Fibroblast of skin of right biceps (primary cell): ENCODE measurements around the gene ERBB2.
A peak's percentile ranks its signal among the peaks of the same experiment; 100 is the strongest.
"Not testable (repeated sequence)": the region's sequence is repeated elsewhere in the genome, so short reads cannot be mapped to it uniquely, and the experiment has no call there.

Experiments used
- DNase-seq: peaks from one replicate; pipeline ENCODE4 v3.0.0-alpha.2; 2013

ERBB2 gene

DNA sequence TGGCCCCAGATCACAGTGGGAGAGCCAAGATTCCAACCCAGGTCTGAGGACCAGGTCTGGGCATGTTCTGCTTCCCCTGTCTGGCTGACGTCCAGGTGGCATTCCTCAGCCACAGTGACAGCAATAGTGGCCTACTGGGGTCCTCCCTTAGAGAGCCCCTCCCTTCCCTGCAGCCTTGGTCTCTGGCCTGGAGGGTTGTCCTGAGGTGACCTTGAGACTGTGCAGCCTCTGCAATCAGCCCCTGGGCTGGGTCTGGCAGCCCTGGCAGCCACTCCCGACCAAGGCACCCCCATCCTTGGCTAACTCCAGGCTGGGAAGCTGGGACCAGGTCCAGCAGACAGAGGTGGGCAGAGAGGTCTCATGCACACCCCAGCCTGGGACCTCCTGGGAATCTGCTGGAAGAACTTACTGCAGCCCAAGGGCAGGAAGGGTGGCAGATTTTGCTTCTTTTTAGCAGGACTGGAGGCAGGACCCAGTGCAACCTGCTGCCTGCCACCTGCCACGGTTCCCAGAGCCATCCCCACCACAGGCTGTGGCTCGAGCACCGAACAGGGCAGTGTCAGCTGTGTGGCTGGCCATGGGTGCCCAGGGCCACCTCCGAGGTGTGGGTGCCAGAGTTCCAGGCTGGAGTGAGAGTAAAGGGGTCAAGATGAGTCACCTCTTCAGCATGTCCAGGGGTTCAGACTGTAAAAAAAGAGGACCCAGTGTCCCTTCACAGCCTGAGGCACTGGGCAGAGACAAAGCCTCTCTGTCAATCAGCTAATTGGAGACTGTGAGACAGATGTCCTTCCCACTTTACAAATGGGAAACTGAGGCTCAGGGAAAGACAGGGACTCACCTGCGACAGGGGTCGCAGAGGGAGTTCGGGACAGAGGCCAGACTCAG, 50.5 kb downstream of the ERBB2 start:
- no peak for DNase-seq

DNA sequence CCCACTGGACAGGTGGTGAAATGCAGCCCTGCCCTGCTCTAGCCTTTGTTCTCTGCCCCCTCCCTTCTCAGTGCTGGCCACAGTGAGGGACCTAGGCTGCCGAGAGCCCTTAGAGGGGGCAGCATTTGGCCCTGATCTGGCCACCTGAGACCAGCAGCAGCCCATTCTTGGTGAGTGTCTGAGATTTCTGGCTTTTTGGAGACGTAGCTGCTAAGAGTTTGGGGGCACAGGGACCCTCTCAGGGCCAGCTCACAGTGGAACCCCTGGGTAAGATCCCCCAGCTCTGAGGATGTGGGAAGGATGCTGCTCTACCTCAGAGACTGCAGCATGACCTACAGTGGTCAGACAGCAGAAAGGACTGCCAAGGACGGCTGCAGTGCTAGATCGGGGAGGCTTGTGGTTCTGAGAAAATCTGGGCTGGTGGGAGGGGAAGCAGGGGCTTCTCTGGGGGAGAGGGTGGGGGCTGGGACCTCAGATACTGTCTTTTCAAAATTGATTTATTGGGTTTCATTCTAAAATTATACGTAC, 51.2 kb downstream of the ERBB2 start:
- DNase-seq = no peak

DNA sequence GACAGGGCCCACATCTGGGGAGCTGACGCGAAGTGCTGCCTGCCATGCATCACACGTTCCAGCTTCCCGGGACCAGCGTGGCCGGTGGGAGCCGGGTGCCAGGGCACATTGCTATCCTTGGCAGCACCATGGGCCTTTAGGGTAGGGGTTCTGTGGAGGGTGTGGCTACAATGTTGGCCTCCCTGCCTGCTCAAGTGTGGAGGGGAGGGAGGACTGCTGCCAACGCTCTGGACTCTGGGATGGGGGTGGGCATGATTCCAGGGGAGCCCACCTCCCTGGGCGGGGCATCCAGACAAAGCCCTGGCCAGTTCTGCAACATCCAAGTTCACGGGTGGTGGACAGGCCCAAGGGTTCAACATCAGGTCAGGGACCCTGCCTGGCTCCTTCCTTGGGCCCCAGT, 51.8 kb downstream of the ERBB2 start:
- no peak for DNase-seq

GRCh38 chr17:39752241-39752881, 52.5 kb downstream of the ERBB2 start:
- no peak for DNase-seq

- DNase-seq = peak; percentile 41
These were observed 53.8 kb downstream of the ERBB2 start for GRCh38 chr17:39753514-39754160.

DNA sequence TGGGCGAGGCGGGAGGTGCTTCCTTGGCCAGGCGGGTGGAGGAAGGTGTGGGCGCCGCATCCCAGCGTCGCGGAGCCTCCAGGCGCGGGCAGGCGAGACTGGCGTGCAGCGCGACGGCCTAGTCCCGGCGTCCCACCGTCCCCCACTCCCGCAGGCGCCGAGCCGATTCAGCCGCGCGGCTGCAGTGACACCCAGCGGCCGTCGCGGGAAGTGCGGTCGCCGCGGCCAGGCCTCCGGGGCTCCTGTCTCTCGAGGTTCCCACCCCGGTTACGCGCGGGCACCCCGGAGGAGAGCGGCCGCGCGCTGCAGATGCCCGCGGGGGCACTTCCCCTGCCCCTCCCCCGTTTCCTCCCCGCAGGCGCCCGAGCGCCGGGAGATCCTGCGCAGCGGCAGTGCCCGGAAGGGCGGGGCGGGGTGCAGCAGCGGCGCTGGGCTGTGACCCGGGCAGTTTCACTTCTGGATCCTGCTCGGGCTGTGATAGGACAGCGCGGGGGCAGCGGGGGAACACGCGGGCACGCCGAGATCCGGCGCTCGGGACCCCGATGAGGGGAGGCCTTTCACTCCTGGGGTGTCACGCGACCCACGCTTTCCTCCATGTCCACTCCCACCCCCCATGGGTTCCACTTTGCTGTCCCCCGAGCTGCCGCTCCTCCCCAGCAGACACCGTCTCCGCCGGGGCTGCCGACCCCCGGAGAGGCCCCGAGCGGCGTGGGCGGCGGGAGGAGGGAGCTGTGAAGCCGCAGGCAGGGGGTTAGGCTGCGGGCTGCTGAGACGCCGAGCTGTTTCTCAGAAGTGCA, 54.5 kb downstream of the ERBB2 start:
- DNase-seq = peak; percentile 85

DNA sequence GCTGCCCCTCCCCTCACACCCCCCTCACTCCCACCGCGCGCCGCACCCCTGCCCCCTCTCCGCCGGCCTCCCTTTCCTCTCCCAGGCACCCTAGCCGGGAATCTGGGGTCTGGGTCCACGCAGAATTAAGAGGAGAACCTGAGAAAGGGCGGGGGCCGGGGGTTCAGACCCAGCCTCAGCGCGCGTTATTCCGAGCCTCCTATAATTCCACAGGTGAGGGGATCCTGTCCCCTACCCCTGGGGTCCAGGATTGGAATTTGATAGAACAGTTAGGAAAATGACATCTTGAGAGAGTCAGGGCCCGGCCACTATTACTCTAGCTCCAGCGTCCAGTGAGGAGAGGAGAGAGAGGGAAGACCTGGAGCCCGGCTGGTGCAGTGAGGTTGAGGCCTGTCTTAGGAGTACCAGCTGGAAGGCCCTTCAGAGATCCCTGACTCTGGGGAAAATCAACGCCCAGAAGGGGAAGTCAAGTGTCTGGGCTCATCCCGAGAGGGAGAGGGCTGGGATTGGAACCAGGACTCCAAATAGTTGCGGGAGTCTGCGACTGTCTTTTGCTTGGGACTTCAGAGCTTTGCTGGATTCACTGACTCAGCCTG, 55.2 kb downstream of the ERBB2 start:
- no peak for DNase-seq

DNA sequence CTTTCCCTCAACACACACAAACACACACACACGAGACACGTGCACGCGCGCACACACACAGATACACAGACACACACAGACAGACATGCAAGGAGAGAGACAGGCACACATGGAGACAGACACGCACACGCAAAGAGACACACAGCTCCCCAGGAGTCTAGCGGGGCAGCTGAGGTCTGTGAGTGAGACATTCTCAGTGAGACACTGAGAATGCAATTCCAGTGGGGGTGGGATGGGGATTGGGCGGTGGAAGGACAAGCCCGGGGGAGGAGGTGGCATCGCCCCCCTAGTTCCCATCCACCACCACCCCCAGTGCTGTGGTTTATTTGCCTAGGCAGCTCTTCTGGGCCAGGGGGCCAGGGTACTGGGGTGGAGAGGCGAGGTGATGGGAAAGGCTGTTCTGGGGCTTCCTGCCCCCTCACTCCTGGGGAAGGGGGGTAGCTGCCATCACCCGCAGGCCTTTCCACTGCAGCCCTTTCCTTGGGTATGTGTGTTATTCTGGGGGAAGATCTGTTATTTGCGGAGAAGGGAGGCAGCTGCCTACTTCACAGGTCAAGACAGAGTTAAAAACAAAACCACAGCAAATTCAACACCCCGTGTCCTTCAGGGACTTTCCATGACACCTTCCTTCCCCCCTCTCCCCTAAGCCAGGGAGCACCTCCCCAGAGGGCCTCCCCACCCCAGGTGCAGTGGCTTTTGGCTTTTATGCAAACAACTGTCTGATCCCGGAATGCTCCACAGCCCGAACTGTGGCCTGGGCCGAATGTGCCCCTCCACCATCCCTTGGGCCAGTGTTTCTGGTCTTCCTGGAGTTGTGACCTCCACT, 55.9 kb downstream of the ERBB2 start:
- peak; percentile 74 for DNase-seq

- DNase-seq = no peak
These were observed 56.7 kb downstream of the ERBB2 start for GRCh38 chr17:39756380-39757079.

DNA sequence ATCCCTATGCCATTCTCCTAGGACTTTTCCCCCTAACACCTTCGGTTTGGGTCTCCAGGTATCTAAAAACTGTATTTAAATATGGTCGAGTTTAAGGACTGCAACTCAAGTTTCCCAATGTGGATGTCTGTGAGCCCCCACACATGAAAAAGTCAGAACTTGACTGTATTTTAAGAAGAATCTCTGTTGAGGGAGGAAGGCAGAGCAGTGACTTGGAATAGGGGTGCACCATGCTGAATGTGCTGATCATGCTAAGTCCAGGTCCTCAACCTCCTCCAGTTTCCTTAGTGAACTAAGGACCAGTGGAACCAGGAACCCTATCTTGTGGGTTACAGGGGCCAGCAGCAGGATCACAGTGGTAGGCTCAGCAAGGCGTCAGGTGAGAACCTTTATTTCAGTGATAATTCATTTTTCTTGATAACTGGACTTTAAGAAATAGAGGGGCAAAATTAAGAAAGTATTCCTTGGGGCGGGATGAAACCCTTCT, 57.4 kb downstream of the ERBB2 start:
- DNase-seq = no peak

- peak; percentile 85 for DNase-seq
These were observed 58.3 kb downstream of the ERBB2 start for GRCh38 chr17:39757931-39758873.

GRCh38 chr17:39759204-39759603, 59.3 kb downstream of the ERBB2 start:
- DNase-seq = no peak

DNA sequence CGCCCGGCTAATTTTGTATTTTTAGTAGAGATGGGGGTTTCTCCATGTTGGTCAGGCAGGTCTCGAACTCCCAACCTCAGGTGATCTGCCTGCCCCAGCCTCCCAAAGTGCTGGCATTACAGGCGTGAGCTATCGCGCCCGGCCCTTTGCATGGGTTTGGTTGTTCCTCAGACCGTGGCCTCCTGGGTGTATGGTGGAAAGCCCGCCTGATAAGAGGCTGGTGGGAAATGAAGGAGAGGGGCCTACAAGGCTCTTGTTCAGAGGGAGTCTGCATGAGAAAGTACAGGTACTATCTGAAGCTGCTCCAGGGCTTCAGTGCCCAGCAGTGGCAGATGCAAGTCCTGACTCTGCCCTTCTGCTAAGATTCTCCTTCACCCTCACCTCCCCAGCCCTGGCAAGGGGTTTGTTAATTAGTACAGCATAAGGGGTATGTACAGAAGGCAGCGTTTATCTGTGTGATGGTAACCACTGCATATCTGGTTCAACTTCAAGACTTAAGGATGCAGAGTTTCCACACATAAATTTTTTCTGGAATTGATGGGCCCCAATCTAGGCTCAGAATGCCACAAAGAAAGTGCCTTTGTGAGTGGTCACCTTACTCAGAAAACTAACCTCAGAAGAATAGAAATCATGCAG, 62.1 kb downstream of the ERBB2 start:
- peak; percentile 67 for DNase-seq

DNA sequence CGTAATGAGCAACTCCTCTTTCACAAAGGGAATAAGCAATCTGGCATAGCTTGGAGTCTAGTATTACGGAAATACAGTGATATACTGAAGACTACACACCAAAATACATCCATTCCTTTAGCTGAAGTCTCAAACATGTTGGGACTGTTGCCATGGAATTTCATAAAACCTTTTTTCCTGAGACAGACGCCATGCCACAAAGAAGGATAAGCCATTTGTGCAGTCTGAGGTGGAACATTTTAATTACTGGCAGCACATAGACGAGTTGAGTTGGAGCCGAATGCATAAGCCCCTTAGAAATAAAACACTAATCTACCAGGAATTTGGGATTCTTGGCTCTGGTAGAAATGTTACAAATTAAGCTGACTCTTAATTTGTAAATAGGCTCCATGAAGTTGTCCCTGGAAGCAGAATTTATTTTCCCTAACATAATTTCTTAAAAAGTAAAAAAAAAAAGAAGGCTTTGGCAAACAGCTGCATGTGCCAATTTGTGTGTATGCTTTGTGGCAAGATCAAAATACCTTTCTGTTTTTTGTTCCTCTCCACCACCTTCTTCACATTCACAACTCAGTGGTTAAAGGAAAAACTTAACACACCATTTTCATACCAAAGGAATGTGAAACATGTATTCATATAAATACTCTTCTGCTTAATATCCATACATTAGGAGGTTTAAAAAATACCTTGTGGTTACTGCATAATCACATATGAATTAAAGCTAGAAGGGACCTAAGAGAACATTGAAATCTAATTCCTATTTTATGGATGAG, 63.4 kb downstream of the ERBB2 start:
- peak; percentile 93 for DNase-seq

DNA sequence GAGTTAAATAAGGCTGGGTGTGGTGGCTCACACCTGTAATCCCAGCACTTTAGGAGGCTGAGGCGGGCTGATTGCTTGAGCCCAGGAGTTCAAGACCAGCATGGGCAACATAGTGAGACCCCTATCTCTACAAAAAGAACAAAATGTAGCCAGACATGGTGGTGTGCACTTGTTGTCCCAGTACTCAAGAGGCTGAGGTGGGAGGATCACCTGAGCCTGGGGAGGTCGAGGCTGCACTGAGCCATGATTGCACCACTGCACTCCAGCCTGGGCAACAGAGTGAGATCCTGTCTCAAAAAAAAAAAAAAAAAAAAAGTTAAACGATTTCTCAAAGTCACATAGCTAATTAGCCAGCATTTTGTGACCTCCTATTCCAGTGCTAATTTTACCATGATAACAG, 64.3 kb downstream of the ERBB2 start:
- DNase-seq = not testable (repeated sequence)

DNA sequence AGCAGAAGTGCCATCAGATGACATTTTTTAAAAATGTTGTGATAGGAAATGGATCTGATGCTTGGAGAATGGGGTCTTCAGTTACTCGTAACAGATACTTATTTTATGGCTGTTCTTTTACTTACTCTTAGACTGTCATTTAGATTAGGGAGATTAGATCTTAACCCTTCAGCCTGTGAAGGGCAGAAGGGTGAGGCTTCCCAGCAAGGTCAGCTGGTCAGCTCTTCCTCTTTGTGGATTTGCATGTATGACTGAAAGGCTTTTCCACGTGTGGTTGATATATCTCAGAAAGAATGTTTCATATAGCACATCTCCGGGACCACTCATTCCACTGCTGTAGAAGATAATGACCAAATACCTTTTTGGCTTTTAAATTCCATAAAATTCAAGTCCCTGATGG, 65.3 kb downstream of the ERBB2 start:
- no peak for DNase-seq

GRCh38 chr17:39765766-39766165, 65.9 kb downstream of the ERBB2 start:
- no peak for DNase-seq

DNA sequence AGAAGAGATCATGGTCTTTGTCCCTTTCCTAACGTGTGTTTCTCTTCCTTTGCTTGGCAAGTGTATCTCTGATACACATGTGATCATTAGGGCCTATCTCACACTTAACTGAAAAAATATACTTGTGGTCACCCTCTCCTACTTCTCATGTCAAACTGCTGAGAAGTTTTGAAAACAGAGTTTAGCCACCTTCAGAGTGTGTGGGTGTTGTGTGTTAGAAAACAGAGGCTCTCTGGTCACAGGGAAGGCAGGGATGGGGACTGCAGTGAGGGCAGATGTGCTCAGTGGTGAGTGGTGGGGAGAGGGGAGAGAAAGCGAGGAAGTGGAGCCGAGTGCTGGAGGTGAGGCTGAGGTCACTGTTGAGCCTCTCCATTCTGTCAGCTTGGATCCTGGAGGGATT, 67.3 kb downstream of the ERBB2 start:
- DNase-seq = no peak
